Activated CD8-positive, alpha-beta memory T cell treated with anti-CD3 and anti-CD28 coated beads, Interleukin-2, amount 50 U/mL, for 24 hours (primary cell): ENCODE data around the gene OXLD1.

Experiments used
- DNase-seq: peaks from one replicate; pipeline ENCODE4 v3.0.0-alpha.2; 2020; ENCODE audit errors: extremely low read depth

OXLD1 gene

DNA sequence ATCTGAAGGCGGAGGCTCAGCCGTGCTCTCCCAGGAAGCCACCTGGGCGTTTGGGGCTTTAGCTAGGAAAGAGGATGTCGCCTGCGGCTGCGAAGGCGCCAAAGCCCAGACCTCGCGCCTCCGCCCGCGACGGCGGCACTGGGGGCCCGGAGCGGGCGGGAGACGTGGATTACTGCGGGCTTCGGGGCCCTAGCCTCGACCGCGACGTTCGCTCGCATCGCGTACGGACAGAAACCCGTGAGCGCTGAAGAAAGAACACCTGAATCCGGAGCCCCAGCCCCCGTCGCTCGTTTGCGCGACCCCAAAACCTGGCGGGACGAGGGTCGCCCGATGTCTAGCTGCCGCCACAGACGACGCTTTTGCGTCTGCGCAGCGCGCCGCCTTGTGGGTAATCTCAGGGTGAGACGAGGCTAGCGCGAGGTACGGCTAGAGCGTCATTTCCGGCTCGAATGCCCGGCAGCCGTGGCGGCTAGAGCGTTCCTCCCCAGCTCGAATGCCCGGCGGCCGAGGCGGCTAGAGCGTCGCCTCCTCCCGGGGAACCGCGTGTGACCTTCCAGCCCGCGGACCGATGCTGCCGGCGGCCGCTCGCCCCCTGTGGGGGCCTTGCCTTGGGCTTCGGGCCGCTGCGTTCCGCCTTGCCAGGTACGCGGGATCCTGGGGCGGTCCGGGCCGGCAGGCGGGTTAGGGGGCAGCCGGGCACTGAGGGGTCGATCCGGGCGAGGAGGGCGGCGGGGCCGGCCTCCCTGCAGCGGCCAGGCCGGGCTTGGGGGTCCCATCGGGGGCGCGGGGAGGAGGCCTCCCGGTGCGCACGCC is 36.7 kb upstream of the OXLD1 start, which contains the start of gene MRPL12:
TSS of gene MRPL12 (plus strand) at position 434 of the 813 bp plus-strand sequence. CDS start at position 569, 135 bp downstream.
- peak; percentile 79 for DNase-seq

DNA sequence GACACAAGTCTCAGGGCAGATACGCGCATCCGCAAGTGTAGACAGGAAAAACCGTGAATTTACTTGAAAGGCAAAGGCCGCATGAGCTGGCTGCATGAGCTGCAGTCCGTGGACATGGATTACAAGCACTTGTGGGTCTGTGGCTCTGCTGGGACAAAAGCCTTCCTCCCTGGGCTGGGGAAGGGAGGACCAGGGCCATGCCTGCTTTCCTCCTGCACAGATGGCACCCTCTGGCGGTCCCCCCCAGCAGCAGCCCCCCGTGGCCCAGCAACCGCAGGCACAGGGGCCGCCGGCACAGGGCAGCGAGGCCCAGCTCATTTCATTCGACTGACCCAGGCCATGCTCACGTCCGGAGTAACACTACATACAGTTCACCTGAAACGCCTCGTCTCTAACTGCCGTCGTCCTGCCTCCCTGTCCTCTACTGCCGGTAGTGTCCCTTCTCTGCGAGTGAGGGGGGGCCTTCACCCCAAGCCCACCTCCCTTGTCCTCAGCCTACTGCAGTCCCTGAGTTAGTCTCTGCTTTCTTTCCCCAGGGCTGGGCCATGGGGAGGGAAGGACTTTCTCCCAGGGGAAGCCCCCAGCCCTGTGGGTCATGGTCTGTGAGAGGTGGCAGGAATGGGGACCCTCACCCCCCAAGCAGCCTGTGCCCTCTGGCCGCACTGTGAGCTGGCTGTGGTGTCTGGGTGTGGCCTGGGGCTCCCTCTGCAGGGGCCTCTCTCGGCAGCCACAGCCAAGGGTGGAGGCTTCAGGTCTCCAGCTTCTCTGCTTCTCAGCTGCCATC is 35.1 kb upstream of the OXLD1 start:
- no peak for DNase-seq

DNA sequence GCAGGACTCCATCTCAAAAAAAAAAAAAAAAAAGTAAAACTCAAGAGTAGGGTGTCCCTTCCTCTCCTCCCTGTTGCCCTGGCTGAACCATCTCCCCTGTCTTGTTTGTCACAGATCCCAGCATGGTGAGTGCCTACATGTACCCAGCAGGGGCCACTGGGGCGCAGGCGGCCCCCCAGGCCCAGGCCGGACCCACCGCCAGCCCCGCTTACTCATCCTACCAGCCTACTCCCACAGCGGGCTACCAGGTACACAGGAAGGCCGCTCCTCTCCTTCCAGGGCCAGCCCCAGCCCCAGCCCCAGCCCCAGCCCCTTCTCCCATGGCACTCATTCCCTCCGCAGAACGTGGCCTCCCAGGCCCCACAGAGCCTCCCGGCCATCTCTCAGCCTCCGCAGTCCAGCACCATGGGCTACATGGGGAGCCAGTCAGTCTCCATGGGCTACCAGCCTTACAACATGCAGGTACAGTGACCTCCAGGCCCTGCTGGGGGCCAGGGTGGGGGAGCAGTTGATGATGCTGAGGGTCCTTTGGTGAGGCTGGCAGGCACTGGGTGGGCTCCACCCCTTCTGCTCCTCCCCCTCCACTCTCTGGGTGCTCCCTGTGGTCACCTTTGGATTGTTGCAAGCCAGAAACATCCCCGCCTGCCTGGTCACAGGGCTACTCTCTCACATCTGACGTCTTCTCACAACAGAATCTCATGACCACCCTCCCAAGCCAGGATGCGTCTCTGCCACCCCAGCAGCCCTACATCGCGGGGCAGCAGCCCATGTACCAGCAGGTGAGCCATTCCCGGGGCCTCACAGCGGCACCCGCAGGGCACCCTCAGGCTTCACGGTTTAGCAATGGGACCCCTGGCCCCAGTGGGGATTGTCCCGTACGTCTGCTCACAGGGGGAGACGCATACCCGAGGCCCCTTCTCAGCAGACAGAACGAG is 34.2 kb upstream of the OXLD1 start:
- no peak for DNase-seq

DNA sequence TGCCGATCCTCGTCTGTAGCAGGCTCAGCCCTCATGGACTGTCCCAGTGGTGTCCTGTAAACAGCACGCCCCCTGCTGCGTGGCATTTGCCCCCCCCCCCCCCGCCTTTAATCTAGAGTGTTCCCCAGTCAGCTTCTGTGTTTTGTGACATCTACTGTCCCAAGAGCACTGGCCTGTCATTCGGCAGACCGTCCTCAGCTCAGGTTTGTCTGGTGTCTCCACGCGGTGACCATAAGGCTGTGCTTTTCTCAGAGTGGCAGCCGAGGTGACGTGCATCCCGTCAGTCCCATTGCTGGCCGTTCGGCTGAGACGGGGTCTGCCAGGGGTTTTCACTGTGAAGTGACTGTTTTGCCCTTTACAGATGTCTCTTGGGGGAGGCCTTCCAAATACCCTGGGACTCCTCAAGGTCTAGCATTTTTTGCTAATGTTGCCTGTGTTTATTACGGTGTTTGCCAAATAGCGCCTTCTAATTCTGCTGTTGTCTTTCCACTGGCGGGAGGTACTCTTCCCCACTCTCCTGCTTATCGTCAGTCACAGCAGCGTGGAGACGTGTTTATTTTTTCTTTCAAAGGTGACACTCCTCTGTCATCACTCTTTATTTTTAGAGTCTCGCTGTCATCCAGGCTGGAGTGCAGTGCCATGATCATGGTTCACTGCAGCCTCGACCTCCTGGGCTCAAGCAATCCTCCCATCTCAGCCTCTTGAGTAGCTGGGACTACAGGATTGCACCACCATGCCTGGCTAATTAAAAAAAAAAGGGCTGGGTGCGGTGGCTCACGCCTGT is 31.0 kb upstream of the OXLD1 start:
- DNase-seq, result no peak

GRCh38 chr17:81696218-81696941 is 30.0 kb upstream of the OXLD1 start:
- no peak for DNase-seq

DNA sequence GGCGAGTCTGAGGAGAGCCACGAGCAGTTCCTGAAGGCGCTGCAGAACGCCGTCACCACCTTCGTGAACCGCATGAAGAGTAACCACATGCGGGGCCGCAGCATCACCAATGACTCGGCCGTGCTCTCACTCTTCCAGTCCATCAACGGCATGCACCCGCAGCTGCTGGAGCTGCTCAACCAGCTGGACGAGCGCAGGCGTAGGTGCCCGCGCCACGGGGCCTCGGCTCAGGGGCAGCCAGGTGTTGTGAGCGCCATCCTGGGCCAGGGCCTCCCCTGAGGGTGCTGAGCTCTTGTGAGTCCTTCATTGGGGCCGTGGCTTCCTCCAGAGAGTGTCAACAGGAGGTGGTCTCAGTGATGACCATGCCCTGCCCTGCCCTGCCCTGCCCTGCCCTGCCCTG is 29.4 kb upstream of the OXLD1 start:
- no peak for DNase-seq

DNA sequence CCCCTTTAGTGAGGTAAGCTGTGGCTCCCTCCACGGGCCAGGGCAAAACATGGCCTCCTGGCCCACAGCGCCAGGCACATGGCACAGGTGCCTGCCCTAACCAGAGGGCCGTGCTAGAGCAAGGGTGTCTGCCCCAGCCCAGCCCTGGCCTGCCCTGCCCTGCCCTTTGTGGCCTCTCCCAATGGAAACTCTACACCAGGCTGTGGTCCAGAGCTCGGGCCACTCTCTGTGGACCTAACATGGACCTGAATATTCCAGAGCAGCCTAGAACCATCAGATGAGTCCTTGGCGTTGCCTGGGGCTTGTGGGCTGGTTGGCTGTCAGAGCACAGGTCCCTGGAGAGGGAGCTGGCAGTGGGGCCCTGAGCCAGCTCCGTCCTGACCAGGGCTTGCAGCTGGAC is 28.8 kb upstream of the OXLD1 start:
- DNase-seq, result no peak

DNA sequence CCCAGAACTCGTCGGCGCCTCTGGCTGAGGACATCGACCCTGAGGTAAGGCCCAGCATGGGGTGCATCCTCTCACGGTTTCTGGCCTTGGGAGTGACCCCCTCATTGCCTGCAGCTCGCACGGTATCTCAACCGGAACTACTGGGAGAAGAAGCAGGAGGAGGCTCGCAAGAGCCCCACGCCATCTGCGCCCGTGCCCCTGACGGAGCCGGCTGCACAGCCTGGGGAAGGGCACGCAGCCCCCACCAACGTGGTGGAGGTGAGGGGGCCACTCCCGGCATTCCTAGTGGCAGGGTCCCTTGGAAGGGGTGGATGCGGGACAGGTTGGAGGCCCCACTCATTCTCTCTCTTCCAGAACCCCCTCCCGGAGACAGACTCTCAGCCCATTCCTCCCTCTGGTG is 28.4 kb upstream of the OXLD1 start:
- DNase-seq, result no peak

- no peak for DNase-seq
These were observed 27.3 kb upstream of the OXLD1 start for GRCh38 chr17:81693509-81694210.

- no peak for DNase-seq
These were observed 25.2 kb upstream of the OXLD1 start for GRCh38 chr17:81691608-81692007.

GRCh38 chr17:81691196-81691595 is 24.8 kb upstream of the OXLD1 start:
- no peak for DNase-seq

GRCh38 chr17:81690549-81690948 is 24.1 kb upstream of the OXLD1 start:
- no peak for DNase-seq

DNA sequence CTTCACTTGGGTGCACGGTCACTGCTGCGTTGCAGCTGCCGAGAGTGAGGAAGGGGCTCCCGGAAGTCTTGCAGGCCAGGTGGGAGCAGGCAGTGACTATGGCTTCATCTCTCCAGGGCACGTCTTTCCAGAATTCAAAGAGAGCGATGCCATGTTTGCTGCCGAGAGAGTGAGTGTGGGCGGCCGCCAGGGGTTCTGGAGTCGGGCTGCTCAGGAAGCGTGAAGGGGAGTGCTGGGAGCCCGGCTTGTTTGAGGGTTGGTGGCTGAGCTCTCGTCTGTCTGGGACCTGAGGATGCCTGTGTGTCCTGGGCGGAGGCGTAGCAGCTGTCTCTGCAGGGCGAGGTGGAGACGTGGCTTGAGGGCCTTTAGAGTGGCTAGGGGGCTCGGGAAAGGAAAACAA is 23.7 kb upstream of the OXLD1 start:
- DNase-seq, result no peak

DNA sequence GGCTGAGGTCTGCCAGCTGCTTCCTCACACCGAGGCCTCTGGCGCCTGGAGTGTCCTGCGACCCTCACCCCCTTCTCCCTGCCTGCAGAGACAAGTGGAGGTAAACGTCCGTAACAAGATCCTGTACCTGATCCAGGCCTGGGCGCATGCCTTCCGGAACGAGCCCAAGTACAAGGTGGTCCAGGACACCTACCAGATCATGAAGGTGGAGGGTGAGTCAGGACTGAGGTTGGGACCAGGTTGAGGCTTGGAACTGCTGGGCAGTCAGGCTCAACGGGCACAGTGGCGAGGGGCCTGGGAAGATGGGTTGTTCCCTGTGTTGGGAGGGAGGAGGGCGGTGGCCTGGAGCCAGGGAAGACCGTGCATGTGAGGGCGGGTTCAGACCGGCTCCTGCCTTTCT is 22.2 kb upstream of the OXLD1 start:
- no peak for DNase-seq

DNA sequence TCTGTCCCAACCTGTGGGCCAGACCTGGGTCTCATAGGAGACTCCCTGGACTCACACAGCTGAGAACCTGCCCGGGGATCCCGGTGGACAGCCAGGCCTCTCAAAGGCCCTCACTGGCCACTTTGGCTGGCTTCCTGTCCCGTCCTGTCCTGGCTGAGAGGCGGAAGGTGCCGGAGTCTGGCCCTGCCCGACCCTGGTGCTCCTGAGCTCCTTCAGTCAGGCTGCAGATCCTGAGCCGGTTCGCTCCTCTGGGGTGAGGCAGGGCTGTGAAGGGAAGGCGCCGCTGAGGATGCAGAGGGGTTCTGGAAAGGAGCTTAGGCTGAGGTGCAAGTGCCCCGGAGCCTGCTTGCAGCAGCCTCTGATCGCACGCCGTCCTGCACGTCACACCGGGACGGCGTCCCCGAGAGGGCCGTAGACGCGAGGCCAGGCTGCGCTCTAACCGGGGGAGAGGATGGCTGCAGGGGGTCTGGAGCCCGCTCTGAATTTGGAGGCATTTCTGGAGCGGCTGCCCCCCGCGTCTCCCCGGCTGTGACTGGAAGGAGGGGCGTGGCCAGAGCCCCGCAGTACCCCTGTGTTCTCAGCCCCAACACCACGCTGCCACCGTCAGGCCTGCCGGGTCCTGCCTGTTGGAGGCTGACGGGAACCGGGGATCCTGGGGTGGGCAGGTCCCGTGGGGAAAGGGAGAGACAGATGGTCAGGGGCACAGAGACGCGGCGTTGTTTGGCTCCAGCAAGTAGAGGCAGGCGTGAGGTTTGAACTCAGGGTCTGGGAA is 21.6 kb upstream of the OXLD1 start:
- no peak for DNase-seq

DNA sequence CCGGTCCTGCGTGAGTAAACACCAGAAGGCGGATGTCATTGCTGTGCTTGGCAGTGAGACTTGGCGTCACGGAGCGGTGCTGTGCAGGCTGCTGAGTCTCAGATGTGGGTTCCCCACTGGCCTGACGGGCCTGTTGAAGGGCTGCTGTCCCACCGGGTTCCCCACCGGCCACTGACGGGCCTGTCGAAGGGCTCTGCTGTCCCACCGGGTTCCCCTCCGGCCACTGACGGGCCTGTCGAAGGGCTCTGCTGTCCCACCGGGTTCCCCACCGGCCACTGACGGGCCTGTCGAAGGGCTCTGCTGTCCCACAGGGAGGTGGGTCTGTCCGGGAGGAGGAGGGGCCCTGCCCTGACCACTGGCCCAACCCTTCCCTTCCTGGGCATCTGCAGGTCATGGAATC is 20.2 kb upstream of the OXLD1 start:
- no peak for DNase-seq

DNA sequence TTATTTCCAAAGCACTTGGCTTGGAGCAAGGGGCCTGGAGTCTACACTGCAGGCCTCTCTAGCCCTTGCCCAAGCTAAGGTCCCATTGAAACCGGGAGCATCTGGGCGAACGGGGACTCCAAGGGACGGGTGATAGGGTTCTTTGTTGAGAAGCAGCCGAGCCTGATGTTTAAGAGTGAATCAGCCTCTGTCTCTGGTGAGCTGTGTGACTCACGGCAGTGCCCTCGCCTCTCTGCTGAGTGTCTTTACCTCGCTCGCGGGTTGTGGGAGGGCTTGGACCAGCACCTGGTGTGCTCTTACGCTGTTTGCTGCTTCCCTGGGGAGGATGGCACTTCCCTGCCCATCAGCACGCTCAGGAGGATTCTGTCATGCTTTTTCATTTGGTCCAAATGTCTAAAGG is 18.7 kb upstream of the OXLD1 start:
- DNase-seq, result no peak

- no peak for DNase-seq
These were observed 18.1 kb upstream of the OXLD1 start for GRCh38 chr17:81684442-81684911.
